MM.1S (cell line): Measurements from ENCODE around the gene DPY19L1.

Source experiments
- EZH2phosphoT487 ChIP-seq: fragments of 300-600 bp; sonication (generic); IDR thresholded peaks from 2 replicates; pipeline ENCODE4 v1.6.1; 2018; ENCODE audit warnings: antibody characterized with exemption, low read length
- TF ChIP-seq, protein P1 (sequence below): fragments of 300-600 bp; sonication (generic); IDR thresholded peaks from 2 replicates; pipeline ENCODE4 v1.5.1; 2016; ENCODE audit warnings: antibody characterized with exemption, low read length, mixed read lengths

DNA sequence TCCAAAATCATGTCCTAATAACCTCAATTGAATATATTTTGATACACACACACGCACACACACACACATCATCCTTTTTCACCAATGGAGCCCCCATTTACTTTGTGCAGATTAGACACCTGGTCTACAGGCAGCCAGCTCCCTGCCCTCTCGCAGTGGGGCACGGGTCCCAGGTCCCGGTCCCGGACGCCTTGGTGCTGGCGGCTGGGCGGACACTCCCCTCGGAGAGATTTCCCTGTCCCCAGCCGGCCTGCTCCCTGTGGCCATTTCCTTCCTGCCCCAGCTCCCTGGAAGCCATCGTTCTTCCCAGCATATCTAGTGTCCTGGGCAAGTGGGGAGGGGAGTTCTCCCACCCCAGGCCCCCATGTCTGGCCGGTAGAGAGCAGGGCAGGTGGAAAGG lies 14.6 kb downstream of the DPY19L1 start:
- TF ChIP-seq, protein P1, sequence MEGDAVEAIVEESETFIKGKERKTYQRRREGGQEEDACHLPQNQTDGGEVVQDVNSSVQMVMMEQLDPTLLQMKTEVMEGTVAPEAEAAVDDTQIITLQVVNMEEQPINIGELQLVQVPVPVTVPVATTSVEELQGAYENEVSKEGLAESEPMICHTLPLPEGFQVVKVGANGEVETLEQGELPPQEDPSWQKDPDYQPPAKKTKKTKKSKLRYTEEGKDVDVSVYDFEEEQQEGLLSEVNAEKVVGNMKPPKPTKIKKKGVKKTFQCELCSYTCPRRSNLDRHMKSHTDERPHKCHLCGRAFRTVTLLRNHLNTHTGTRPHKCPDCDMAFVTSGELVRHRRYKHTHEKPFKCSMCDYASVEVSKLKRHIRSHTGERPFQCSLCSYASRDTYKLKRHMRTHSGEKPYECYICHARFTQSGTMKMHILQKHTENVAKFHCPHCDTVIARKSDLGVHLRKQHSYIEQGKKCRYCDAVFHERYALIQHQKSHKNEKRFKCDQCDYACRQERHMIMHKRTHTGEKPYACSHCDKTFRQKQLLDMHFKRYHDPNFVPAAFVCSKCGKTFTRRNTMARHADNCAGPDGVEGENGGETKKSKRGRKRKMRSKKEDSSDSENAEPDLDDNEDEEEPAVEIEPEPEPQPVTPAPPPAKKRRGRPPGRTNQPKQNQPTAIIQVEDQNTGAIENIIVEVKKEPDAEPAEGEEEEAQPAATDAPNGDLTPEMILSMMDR = no peak
- TF ChIP-seq EZH2phosphoT487 = no peak
